K562 (cell line): ENCODE data around the gene VPS35. TPM values are rescaled to one million over a fixed set of nuclear protein-coding genes. Genes with fewer than 3 reads are reported as not detected.

Experiments used
- ARID3A ChIP-seq: IDR thresholded peaks from 2 replicates; pipeline ENCODE4 v1.6.1; 2012; ENCODE audit warnings: low read depth, low read length, improper control_type of control experiment, borderline replicate concordance
- ATF2 ChIP-seq: sonication (generic); formaldehyde crosslinking; IDR thresholded peaks from 2 replicates; pipeline ENCODE4 v1.8.1; 2022; ENCODE audit warnings: missing genetic modification reagents
- CCAR2 ChIP-seq: fragments of 200-400 bp; formaldehyde crosslinking; IDR thresholded peaks from 2 replicates; pipeline ENCODE4 v1.6.1; 2017; ENCODE audit warnings: mild to moderate bottlenecking, low read depth, low read length
- KDM5B ChIP-seq: fragments of 200-600 bp; sonication (generic); IDR thresholded peaks from 2 replicates; pipeline ENCODE4 v1.6.1; 2012; ENCODE audit warnings: low read depth, mild to moderate bottlenecking, moderate library complexity, low read length, control low read depth, inconsistent platforms; ENCODE audit not compliant: insufficient replicate concordance
- MEF2A ChIP-seq: IDR thresholded peaks from 2 replicates; pipeline ENCODE4 v1.6.1; 2011; ENCODE audit warnings: low read depth, mild to moderate bottlenecking, low read length, moderate library complexity; ENCODE audit not compliant: control insufficient read depth
- MYBL2 ChIP-seq, 2 experiments: fragments of 450-650 bp in 1 of 2; sonication (generic) in 1 of 2; formaldehyde crosslinking in 1 of 2; IDR thresholded peaks; 2 replicates each; pipeline versions ENCODE4 v1.6.1 to v1.8.1; 2017 to 2022; ENCODE audit warnings: borderline replicate concordance in 1 of 2, inconsistent platforms in 1 of 2, low read depth in 1 of 2, mild to moderate bottlenecking in 1 of 2, missing genetic modification reagents in 1 of 2, moderate library complexity in 1 of 2
- OTX1 ChIP-seq: fragments of 450-650 bp; formaldehyde crosslinking; IDR thresholded peaks from 2 replicates; pipeline ENCODE4 v1.4.0; 2022; ENCODE audit warnings: mild to moderate bottlenecking
- PTTG1 ChIP-seq: fragments of 450-650 bp; IDR thresholded peaks from 2 replicates; pipeline ENCODE4 v1.6.1; 2016; ENCODE audit warnings: low read depth, mild to moderate bottlenecking, missing genetic modification characterization, missing compliant biosample characterization
- THAP7 ChIP-seq: fragments of 250-450 bp; sonication (Bioruptor Pico); IDR thresholded peaks from 2 replicates; pipeline ENCODE4 v1.5.0; 2021
- USF2 ChIP-seq: sonication (generic); formaldehyde crosslinking; IDR thresholded peaks from 2 replicates; pipeline ENCODE4 v1.5.0; 2020; ENCODE audit warnings: missing genetic modification reagents
- ZBTB11 ChIP-seq, 3 experiments: fragments of 200-800 bp in 1 of 3; fragments of 250-450 bp in 1 of 3; fragments of 450-650 bp in 1 of 3; sonication (Bioruptor Pico) in 1 of 3; sonication (Bioruptor generic) in 1 of 3; formaldehyde crosslinking in 1 of 3; IDR thresholded peaks; 2 replicates each; pipeline versions ENCODE4 v1.6.1 to v1.8.0; 2016 to 2022; ENCODE audit warnings: mild to moderate bottlenecking in 2 of 3, missing genetic modification characterization in 2 of 3, missing compliant biosample characterization in 1 of 3, moderate library complexity in 1 of 3
- ZBTB8A ChIP-seq: fragments of 450-650 bp; IDR thresholded peaks from 2 replicates; pipeline ENCODE4 v1.6.1; 2018; ENCODE audit warnings: mild to moderate bottlenecking, moderate library complexity; ENCODE audit not compliant: partially characterized antibody
- polyA plus RNA-seq, 8 experiments: library from polyadenylated mRNA; depleted of rRNA in 4 of 8; stranded (reverse) in 5 of 8; unstranded in 3 of 8; fragments of >200 nt; fragmentation: Nextera tagmentation in 2 of 8; fragmentation: Illumina TruSeq in 1 of 8; extraction: Ambion mirVana in 2 of 8; extraction: Trizol in 1 of 8; gene quantifications; 2 replicates each; pipeline versions ENCODE4 v1.2.1 to v1.2.3, GENCODE V29; 2011 to 2014; ENCODE audit warnings: inconsistent platforms in 1 of 8, missing spikeins in 1 of 8
- total RNA-seq, 7 experiments: library from RNA; depleted of rRNA in 6 of 7; stranded (reverse); fragments of >200 nt in 6 of 7; fragmentation: Illumina TruSeq in 2 of 7; extraction: Trizol in 2 of 7; gene quantifications; 2 replicates each; pipeline versions ENCODE4 v1.2.1 to v1.2.3, GENCODE V29; 2011 to 2021; ENCODE audit warnings: low replicate concordance in 1 of 7

VPS35 gene
- total and polyA plus RNA-seq, 9 of the 15 experiments (the other 6 are each of a cell fraction or from before 2014, with no cell fraction given) = 32.7 to 131 (median 66.2) TPM

- TF ChIP-seq THAP7 = no peak
- no peak for TF ChIP-seq ATF2 (CRISPR knock-in tag)
- TF ChIP-seq ARID3A = no peak
- no peak for TF ChIP-seq CCAR2
- TF ChIP-seq PTTG1 = no peak
- TF ChIP-seq MYBL2 (IDR thresholded peaks at IDR 0.05; ENCODE audit: low read depth) = peak; percentile 94
- no peak for TF ChIP-seq MYBL2 (CRISPR knock-in tag; IDR thresholded peaks at IDR 0.05; ENCODE audit: borderline replicate concordance)
- TF ChIP-seq USF2 (CRISPR knock-in tag) = no peak
- no peak for TF ChIP-seq ZBTB8A
- TF ChIP-seq OTX1 (CRISPR knock-in tag) = no peak
- peak; percentile 96 for TF ChIP-seq KDM5B
- TF ChIP-seq MEF2A = no peak
- no peak for TF ChIP-seq ZBTB11 (CRISPR knock-in tag; IDR thresholded peaks at IDR 0.05)
These were observed 67.7 kb downstream of the VPS35 start, which contains the start of gene SHCBP1 (continued) for GRCh38 chr16:46621006-46621933.
